Smooth muscle cell (in vitro differentiated cells): ENCODE data around the gene PRKCB. TPM values are rescaled to one million over a fixed set of nuclear protein-coding genes. Genes with fewer than 3 reads are reported as not detected.

Source experiments
- DNase-seq: peaks from one replicate; lab custom pipeline; 2025; ENCODE audit not compliant: unreplicated experiment; lab: John Stamatoyannopoulos, UW
- H2AFZ ChIP-seq: fragments of 200-600 bp; sonication (generic); 2 replicates; pipeline ENCODE4 v1.6.0; 2016; ENCODE audit warnings: antibody characterized with exemption, low read depth, mild to moderate bottlenecking
- H3F3A ChIP-seq: fragments of 200-600 bp; sonication (generic); 2 replicates; pipeline ENCODE4 v1.6.0; 2017; ENCODE audit warnings: antibody characterized with exemption, low read depth
- H3K27ac ChIP-seq: fragments of 200-600 bp; sonication (generic); 2 replicates; pipeline ENCODE4 v1.5.1; 2016; ENCODE audit warnings: low read depth, mild to moderate bottlenecking
- H3K27me3 ChIP-seq: fragments of 200-600 bp; sonication (generic); 2 replicates; pipeline ENCODE4 v1.6.1; 2016; ENCODE audit warnings: low read depth, mild to moderate bottlenecking
- H3K36me3 ChIP-seq: fragments of 200-600 bp; sonication (generic); 2 replicates; pipeline ENCODE4 v1.5.1; 2016; ENCODE audit warnings: low read depth
- H3K4me1 ChIP-seq: fragments of 200-600 bp; sonication (generic); 2 replicates; pipeline ENCODE4 v1.5.1; 2016; ENCODE audit warnings: low read depth
- H3K4me2 ChIP-seq: fragments of 200-600 bp; sonication (generic); 2 replicates; pipeline ENCODE4 v1.6.0; 2016; ENCODE audit warnings: mild to moderate bottlenecking
- H3K4me3 ChIP-seq: fragments of 200-600 bp; sonication (generic); 2 replicates; pipeline ENCODE4 v1.5.1; 2016; ENCODE audit warnings: mild to moderate bottlenecking
- H3K79me2 ChIP-seq: fragments of 200-600 bp; sonication (generic); 2 replicates; pipeline ENCODE4 v1.6.0; 2016; ENCODE audit warnings: low read depth, mild to moderate bottlenecking
- H3K9ac ChIP-seq: fragments of 200-600 bp; sonication (generic); 2 replicates; pipeline ENCODE4 v1.6.0; 2016; ENCODE audit warnings: low read depth
- H3K9me3 ChIP-seq: fragments of 200-600 bp; sonication (generic); replicated peaks from 2 replicates; pipeline ENCODE4 v1.5.1; 2016; ENCODE audit warnings: low read depth
- H4K20me1 ChIP-seq: fragments of 200-600 bp; sonication (generic); 2 replicates; pipeline ENCODE4 v1.6.0; 2016; ENCODE audit warnings: low read depth
- CTCF ChIP-seq: fragments of 200-600 bp; sonication (generic); IDR thresholded peaks from 2 replicates; pipeline ENCODE4 v1.5.1; 2017; ENCODE audit warnings: borderline replicate concordance, mild to moderate bottlenecking, antibody characterized with exemption; ENCODE audit not compliant: insufficient read depth, poor library complexity, severe bottlenecking
- WGBS: methylation state at CpG from one replicate; pipeline ENCODE4 v1.1.7; 2016; ENCODE audit warnings: low lambda C conversion rate; 5-methylcytosine and 5-hydroxymethylcytosine counted together
- polyA plus RNA-seq: library from polyadenylated mRNA; unstranded; fragments of >200 nt; fragmentation: Nextera tagmentation; extraction: Ambion mirVana; gene quantifications from 2 replicates; pipeline ENCODE4 v1.2.1, GENCODE V29; 2016
- total RNA-seq: library from RNA; depleted of rRNA; stranded (reverse); fragments of >200 nt; gene quantifications from 2 replicates; pipeline ENCODE4 v1.2.3, GENCODE V29; 2014

The PRKCB gene
- total and polyA plus RNA-seq, 2 experiments from 2014 or later = 0.36 TPM; not detected in 1

- Histone ChIP-seq H2AFZ (no peak overlapping the region), H3K4me3 (no peak overlapping the region), H4K20me1 (no peaks in the 10 kb centered on the region), H3K79me2 (no peaks in the 10 kb centered on the region), H3K27ac (no peak overlapping the region), H3F3A (no peaks in the 10 kb centered on the region), H3K27me3 (peaks cover 40% of the 10 kb centered on the region), H3K36me3 (no peaks in the 10 kb centered on the region), H3K4me2 (no peak overlapping the region), H3K9me3 (no peaks in the 10 kb centered on the region), H3K4me1 (no peaks in the 10 kb centered on the region), H3K9ac (no peak overlapping the region)
- 89% methylated on average over 8 of the region's 8 CpGs for WGBS
- no peak for TF ChIP-seq CTCF
- no peak for DNase-seq
Observed at GRCh38 chr16:24053099-24053946, 217.5 kb downstream of the PRKCB start.

GRCh38 chr16:24054741-24055491 is 219.1 kb downstream of the PRKCB start:
- Histone ChIP-seq H2AFZ (no peak overlapping the region), H3K79me2 (no peaks in the 10 kb centered on the region), H4K20me1 (no peaks in the 10 kb centered on the region), H3K9ac (no peak overlapping the region), H3K4me3 (no peak overlapping the region), H3K36me3 (no peaks in the 10 kb centered on the region), H3K9me3 (no peaks in the 10 kb centered on the region), H3K27me3 (peaks cover 31% of the 10 kb centered on the region), H3K4me2 (no peak overlapping the region), H3F3A (no peaks in the 10 kb centered on the region), H3K27ac (no peak overlapping the region), H3K4me1 (no peaks in the 10 kb centered on the region)
- TF ChIP-seq CTCF = no peak
- no peak for DNase-seq
- 37% methylated on average over 12 of the region's 12 CpGs for WGBS

DNA sequence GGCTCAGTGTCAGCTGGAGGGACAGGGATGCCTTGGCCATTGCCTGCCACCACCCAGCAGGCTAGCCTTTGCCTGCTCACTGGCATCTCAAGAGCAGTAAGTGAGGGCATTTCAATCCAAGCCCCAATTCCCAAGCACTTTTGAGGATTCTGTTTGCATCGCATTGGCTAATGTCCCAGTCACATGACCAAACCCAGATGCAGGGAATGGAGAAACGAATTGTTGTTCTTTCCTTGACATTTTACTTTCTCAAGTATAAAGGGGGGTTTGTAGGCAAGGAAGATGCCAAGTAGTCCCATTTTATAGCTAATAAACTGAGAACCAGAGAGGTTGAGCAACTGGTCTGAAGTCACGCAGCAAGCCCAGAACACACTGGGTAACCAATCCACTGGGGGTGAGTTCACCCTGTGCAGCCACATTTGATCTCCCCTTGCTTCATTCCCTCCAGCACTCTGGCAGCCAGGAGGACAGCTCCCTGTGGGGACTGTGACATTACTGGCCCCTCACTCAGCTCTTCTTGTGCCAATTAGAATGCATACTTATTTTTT is 226.6 kb downstream of the PRKCB start:
- H3K27me3 ChIP-seq = peaks cover 22% of the 10 kb centered on the region
- TF ChIP-seq CTCF = no peak
- H2AFZ ChIP-seq = no peak overlapping the region
- H3K4me2 ChIP-seq = no peak overlapping the region
- no peak overlapping the region for H3K27ac ChIP-seq
- no peaks in the 10 kb centered on the region for H3K36me3 ChIP-seq
- H3K9me3 ChIP-seq = no peaks in the 10 kb centered on the region
- H3K79me2 ChIP-seq = no peaks in the 10 kb centered on the region
- H3K9ac ChIP-seq = no peak overlapping the region
- H4K20me1 ChIP-seq = no peaks in the 10 kb centered on the region
- H3K4me3 ChIP-seq = no peak overlapping the region
- DNase-seq = no peak
- no peaks in the 10 kb centered on the region for H3K4me1 ChIP-seq
- no peaks in the 10 kb centered on the region for H3F3A ChIP-seq
- 76% methylated on average over 3 of the region's 3 CpGs for WGBS
